WI38 (cell line): ENCODE measurements around the gene GALNT18.

Experiments used
- H3K4me3 ChIP-seq: 2 replicates; pipeline ENCODE4 v1.5.1; 2011; ENCODE audit warnings: low read depth, mild to moderate bottlenecking, control low read depth, low read length
- TF ChIP-seq, protein P1 (sequence below): IDR thresholded peaks from 2 replicates; pipeline ENCODE4 v1.5.1; 2012; ENCODE audit warnings: low read depth, mild to moderate bottlenecking, control low read depth, low read length

Gene GALNT18

GRCh38 chr11:11569936-11570491, 51.8 kb downstream of the GALNT18 start:
- H3K4me3 ChIP-seq = no peak overlapping the region
- TF ChIP-seq, protein P1, sequence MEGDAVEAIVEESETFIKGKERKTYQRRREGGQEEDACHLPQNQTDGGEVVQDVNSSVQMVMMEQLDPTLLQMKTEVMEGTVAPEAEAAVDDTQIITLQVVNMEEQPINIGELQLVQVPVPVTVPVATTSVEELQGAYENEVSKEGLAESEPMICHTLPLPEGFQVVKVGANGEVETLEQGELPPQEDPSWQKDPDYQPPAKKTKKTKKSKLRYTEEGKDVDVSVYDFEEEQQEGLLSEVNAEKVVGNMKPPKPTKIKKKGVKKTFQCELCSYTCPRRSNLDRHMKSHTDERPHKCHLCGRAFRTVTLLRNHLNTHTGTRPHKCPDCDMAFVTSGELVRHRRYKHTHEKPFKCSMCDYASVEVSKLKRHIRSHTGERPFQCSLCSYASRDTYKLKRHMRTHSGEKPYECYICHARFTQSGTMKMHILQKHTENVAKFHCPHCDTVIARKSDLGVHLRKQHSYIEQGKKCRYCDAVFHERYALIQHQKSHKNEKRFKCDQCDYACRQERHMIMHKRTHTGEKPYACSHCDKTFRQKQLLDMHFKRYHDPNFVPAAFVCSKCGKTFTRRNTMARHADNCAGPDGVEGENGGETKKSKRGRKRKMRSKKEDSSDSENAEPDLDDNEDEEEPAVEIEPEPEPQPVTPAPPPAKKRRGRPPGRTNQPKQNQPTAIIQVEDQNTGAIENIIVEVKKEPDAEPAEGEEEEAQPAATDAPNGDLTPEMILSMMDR = no peak

DNA sequence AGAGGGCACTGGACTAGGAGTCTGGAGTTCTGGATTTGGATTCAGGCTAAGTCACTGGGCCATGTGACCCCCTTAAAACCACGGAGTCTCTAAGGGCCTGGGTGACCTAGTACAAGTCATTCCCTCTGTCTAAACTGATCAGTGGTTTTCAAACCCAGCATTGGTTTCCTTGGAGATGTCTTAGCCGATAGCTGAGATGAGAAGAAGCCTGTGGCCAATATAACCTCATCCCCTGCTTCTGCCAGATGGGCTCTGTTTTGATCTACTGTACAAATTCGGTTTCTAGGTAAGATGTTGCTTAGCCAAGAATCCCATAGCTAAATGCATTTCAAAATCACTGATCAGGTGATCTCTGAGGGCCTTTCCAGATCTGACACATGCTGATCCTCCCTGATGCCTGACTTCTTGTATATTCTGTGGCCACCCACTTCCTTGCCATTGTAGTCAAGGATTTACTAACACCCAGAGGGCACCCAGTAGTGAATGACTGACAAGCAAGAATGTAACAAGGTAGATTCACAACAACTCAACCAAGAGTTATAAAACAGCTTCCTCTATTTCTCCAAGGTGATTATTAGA, 53.1 kb downstream of the GALNT18 start:
- no peak overlapping the region for H3K4me3 ChIP-seq
- TF ChIP-seq, protein P1 = no peak

GRCh38 chr11:11567936-11568650, 53.7 kb downstream of the GALNT18 start:
- TF ChIP-seq, protein P1 = no peak
- no peak overlapping the region for H3K4me3 ChIP-seq

- H3K4me3 ChIP-seq = no peak overlapping the region
- TF ChIP-seq, protein P1 = no peak
These were observed 56.2 kb downstream of the GALNT18 start for GRCh38 chr11:11565636-11566035.

DNA sequence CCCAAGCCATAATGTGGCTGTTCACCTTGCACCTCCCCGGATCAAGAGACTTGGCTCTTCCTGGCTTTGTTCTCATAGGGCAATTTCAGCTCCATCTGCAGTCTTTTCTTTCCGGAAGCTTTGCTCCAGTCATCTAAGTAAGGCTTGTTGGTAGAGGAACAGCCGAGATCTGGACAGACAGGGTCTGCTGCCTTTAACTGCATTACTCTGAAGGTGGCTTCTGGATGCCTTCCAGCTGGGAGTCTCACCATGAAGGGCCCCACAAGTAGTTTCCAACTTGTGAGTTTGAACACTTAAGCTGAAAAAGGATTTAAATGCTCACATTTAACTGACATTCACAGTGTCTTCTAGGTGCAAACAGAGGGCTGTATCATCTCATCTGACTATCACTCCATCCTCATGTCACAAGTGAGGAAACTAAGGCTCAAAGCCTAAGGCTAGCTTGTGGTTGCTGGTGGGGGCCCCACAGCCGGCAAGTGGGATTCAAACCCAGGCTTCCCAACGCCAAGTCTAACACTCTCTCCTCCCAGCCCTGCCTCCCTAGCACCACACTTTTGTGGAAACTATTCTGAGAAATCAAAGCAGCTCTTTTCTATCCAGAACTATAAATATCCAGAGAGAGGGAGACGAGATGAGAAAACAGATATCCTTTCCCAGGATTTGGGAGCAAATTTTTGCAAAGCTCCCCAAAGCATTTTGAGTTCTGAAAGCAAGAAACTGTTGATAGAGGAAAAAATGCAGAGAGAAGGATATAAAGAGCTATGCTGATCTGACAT, 58.4 kb downstream of the GALNT18 start:
- TF ChIP-seq, protein P1 = no peak
- H3K4me3 ChIP-seq = no peak overlapping the region

- TF ChIP-seq, protein P1 = no peak
These were observed 59.8 kb downstream of the GALNT18 start for GRCh38 chr11:11561991-11562390.

More at GRCh38 chr11:11561991-11562390, 59.8 kb downstream of the GALNT18 start:
- no peak overlapping the region for H3K4me3 ChIP-seq
